DOHH2 (cell line): Measurements from ENCODE around the gene THRB.

Experiments used
- H3F3A ChIP-seq: fragments of 200-600 bp; sonication (generic), shearing (Covaris generic); 2 replicates; pipeline ENCODE4 v1.6.0; 2016; ENCODE audit warnings: antibody characterized with exemption, mild to moderate bottlenecking; ENCODE audit not compliant: control insufficient read depth, insufficient read depth
- H3K27ac ChIP-seq: fragments of 200-600 bp; sonication (generic); 2 replicates; pipeline ENCODE4 v1.5.1; 2014; ENCODE audit warnings: low read depth, mild to moderate bottlenecking, low read length, moderate library complexity
- H3K27me3 ChIP-seq: fragments of 200-600 bp; sonication (generic); 2 replicates; pipeline ENCODE4 v1.6.1; 2014; ENCODE audit warnings: mild to moderate bottlenecking, low read length, mixed read lengths; ENCODE audit not compliant: control insufficient read depth
- H3K36me3 ChIP-seq: fragments of 200-600 bp; sonication (generic); 2 replicates; pipeline ENCODE4 v1.6.1; 2014; ENCODE audit warnings: mild to moderate bottlenecking, low read length, moderate library complexity, mixed read lengths; ENCODE audit not compliant: control insufficient read depth
- H3K4me1 ChIP-seq: fragments of 200-600 bp; sonication (generic); 2 replicates; pipeline ENCODE4 v1.6.1; 2014; ENCODE audit warnings: mild to moderate bottlenecking, low read length, mixed read lengths; ENCODE audit not compliant: control insufficient read depth
- H3K4me2 ChIP-seq: fragments of 200-600 bp; sonication (generic); 2 replicates; pipeline ENCODE4 v1.6.0; 2014; ENCODE audit warnings: mild to moderate bottlenecking, low read length, moderate library complexity
- H3K4me3 ChIP-seq: fragments of 200-600 bp; sonication (generic); 2 replicates; pipeline ENCODE4 v1.5.1; 2014; ENCODE audit warnings: mild to moderate bottlenecking, low read length, mixed read lengths
- H3K79me2 ChIP-seq: fragments of 200-600 bp; sonication (generic); 2 replicates; pipeline ENCODE4 v1.6.1; 2014; ENCODE audit warnings: mild to moderate bottlenecking, low read length, mixed read lengths; ENCODE audit not compliant: control insufficient read depth
- H3K9me2 ChIP-seq: fragments of 200-600 bp; sonication (generic); replicated peaks from 2 replicates; pipeline ENCODE4 v1.6.1; 2014; ENCODE audit warnings: mild to moderate bottlenecking, low read length, mixed read lengths; ENCODE audit not compliant: control insufficient read depth
- H3K9me3 ChIP-seq: fragments of 200-600 bp; sonication (generic); 2 replicates; pipeline ENCODE4 v1.6.1; 2014; ENCODE audit warnings: antibody characterized with exemption, low read length, mixed read lengths; ENCODE audit not compliant: control insufficient read depth, insufficient read depth
- H4K20me1 ChIP-seq: fragments of 200-600 bp; sonication (generic); 2 replicates; pipeline ENCODE4 v1.6.0; 2014; ENCODE audit warnings: low read depth, mild to moderate bottlenecking, antibody characterized with exemption, low read length, moderate library complexity; ENCODE audit not compliant: control insufficient read depth, insufficient read depth
- CTCF ChIP-seq: fragments of 200-600 bp; sonication (generic); IDR thresholded peaks from one replicate; pipeline ENCODE4 v1.5.1; 2014; ENCODE audit warnings: antibody characterized with exemption, mild to moderate bottlenecking, low read depth, low read length; ENCODE audit not compliant: poor library complexity, severe bottlenecking
- EZH2phosphoT487 ChIP-seq: fragments of 200-600 bp; sonication (generic); IDR thresholded peaks from 2 replicates; pipeline ENCODE4 v1.6.1; 2017; ENCODE audit warnings: borderline replicate concordance, mild to moderate bottlenecking, antibody characterized with exemption, low read length, moderate library complexity, mixed read lengths

Gene THRB

GRCh38 chr3:24240306-24240705, 254.3 kb downstream of the THRB start:
- Histone ChIP-seq H3K27me3 (no peaks in the 10 kb centered on the region), H3K4me1 (no peaks in the 10 kb centered on the region), H4K20me1 (no peaks in the 10 kb centered on the region), H3F3A (no peaks in the 10 kb centered on the region), H3K4me2 (no peak overlapping the region), H3K4me3 (no peak overlapping the region), H3K79me2 (no peaks in the 10 kb centered on the region), H3K36me3 (no peaks in the 10 kb centered on the region), H3K27ac (no peak overlapping the region), H3K9me3 (no peaks in the 10 kb centered on the region), H3K9me2 (no peaks in the 10 kb centered on the region)
- TF ChIP-seq EZH2phosphoT487 (no peak), CTCF (no peak)

GRCh38 chr3:24237971-24238706, 256.5 kb downstream of the THRB start:
- no peaks in the 10 kb centered on the region for H3K9me2 ChIP-seq
- no peak overlapping the region for H3K4me2 ChIP-seq
- no peak overlapping the region for H3K27ac ChIP-seq
- H3K27me3 ChIP-seq = no peaks in the 10 kb centered on the region
- H3K9me3 ChIP-seq = no peaks in the 10 kb centered on the region
- H3K4me3 ChIP-seq = no peak overlapping the region
- H3K79me2 ChIP-seq = no peaks in the 10 kb centered on the region
- TF ChIP-seq EZH2phosphoT487 (no peak), CTCF (peak; percentile 80)
- no peaks in the 10 kb centered on the region for H3K36me3 ChIP-seq
- no peaks in the 10 kb centered on the region for H4K20me1 ChIP-seq
- no peaks in the 10 kb centered on the region for H3F3A ChIP-seq
- no peaks in the 10 kb centered on the region for H3K4me1 ChIP-seq

- Histone ChIP-seq H3K9me3 (no peaks in the 10 kb centered on the region), H3K4me1 (no peaks in the 10 kb centered on the region), H3K4me2 (no peak overlapping the region), H3K27ac (no peak overlapping the region), H3K9me2 (no peaks in the 10 kb centered on the region), H3K27me3 (no peaks in the 10 kb centered on the region), H3K4me3 (no peak overlapping the region), H3F3A (no peaks in the 10 kb centered on the region), H3K36me3 (no peaks in the 10 kb centered on the region), H4K20me1 (no peaks in the 10 kb centered on the region), H3K79me2 (no peaks in the 10 kb centered on the region)
- TF ChIP-seq CTCF = no peak
Measured at GRCh38 chr3:24235121-24235520, 259.5 kb downstream of the THRB start.
